Activated CD4-positive, alpha-beta memory T cell treated with anti-CD3 and anti-CD28 coated beads for 36 hours (primary cell): ENCODE results near the gene ATP6V0E2. TPM values are rescaled to one million over a fixed set of nuclear protein-coding genes. Genes with fewer than 3 reads are reported as not detected.
"Not testable (repeated sequence)": the region's sequence is repeated elsewhere in the genome, so short reads cannot be mapped to it uniquely, and the experiment has no call there.

ENCODE experiments used
- CTCF ChIA-PET: fragments of 350-600 bp; sonication (Branson Sonifier 250); formaldehyde crosslinking; loops from one replicate; lab custom pipeline; 2021; ENCODE audit warnings: antibody characterized with exemption, inconsistent platforms; lab: Charles Lee
- POLR2A ChIA-PET: fragments of 350-600 bp; sonication (Branson Sonifier 250); formaldehyde crosslinking; loops from one replicate; lab custom pipeline; 2021; ENCODE audit warnings: antibody characterized with exemption; lab: Charles Lee
- DNase-seq: peaks from one replicate; pipeline ENCODE4 v3.0.0-alpha.2; 2020
- H3K27ac Mint-ChIP-seq: one replicate; pipeline ENCODE4 v1.8.0; 2021; ENCODE audit warnings: mixed read lengths
- H3K27me3 Mint-ChIP-seq: one replicate; pipeline ENCODE4 v1.8.0; 2021; ENCODE audit warnings: mixed read lengths
- H3K36me3 Mint-ChIP-seq: one replicate; pipeline ENCODE4 v1.8.0; 2021; ENCODE audit warnings: mixed read lengths
- H3K4me1 Mint-ChIP-seq: one replicate; pipeline ENCODE4 v1.8.0; 2021; ENCODE audit warnings: low read depth, mixed read lengths
- H3K4me3 Mint-ChIP-seq: one replicate; pipeline ENCODE4 v1.8.0; 2021; ENCODE audit warnings: mild to moderate bottlenecking, mixed read lengths
- H3K9me3 Mint-ChIP-seq: one replicate; pipeline ENCODE4 v1.8.0; 2021; ENCODE audit warnings: mixed read lengths
- intact Hi-C: fragments of 100-400 bp; cut with micrococcal nuclease; formaldehyde crosslinking; loops from one replicate; pipeline ENCODE4 v1.15.1; 2023
- total RNA-seq, 2 experiments: library from RNA; stranded (reverse); gene quantifications; one replicate each; pipeline ENCODE4 v1.2.3, GENCODE V29; 2021

ATP6V0E2 gene
- total RNA-seq, 2 experiments from 2014 or later, result 33.5 to 34.1 TPM

- H3K4me3 Mint-ChIP-seq, CTCF ChIA-PET, DNase-seq, H3K36me3 Mint-ChIP-seq, POLR2A ChIA-PET, H3K27me3 Mint-ChIP-seq, intact Hi-C loops, H3K27ac Mint-ChIP-seq, H3K4me1 Mint-ChIP-seq, H3K9me3 Mint-ChIP-seq: not testable (repeated sequence)
Observed at GRCh38 chr7:149910219-149910618, 36.5 kb downstream of the ATP6V0E2 start.

- intact Hi-C loops, H3K9me3 Mint-ChIP-seq, H3K4me1 Mint-ChIP-seq, H3K4me3 Mint-ChIP-seq, H3K27me3 Mint-ChIP-seq, H3K27ac Mint-ChIP-seq, H3K36me3 Mint-ChIP-seq, DNase-seq, POLR2A ChIA-PET, CTCF ChIA-PET: not testable (repeated sequence)
Observed at GRCh38 chr7:149912126-149912525, 38.4 kb downstream of the ATP6V0E2 start.

GRCh38 chr7:149926414-149926813, 52.6 kb downstream of the ATP6V0E2 start:
- POLR2A ChIA-PET, result not testable (repeated sequence)

More at GRCh38 chr7:149926414-149926813, 52.6 kb downstream of the ATP6V0E2 start:
- intact Hi-C loops, H3K27ac Mint-ChIP-seq, H3K4me1 Mint-ChIP-seq, H3K36me3 Mint-ChIP-seq, DNase-seq, CTCF ChIA-PET, H3K4me3 Mint-ChIP-seq, H3K9me3 Mint-ChIP-seq, H3K27me3 Mint-ChIP-seq: not testable (repeated sequence)

Other genes with a start within 250 kb of the ATP6V0E2 start
- under 1 TPM; 0.41 to 0.45 TPM for gene ZNF467, start 100.4 kb upstream of the ATP6V0E2 start, total RNA-seq
- 10 to 100 TPM; 18.1 to 21.4 TPM for gene ZNF862, start 35.6 kb upstream of the ATP6V0E2 start, total RNA-seq